Endodermal cell (in vitro differentiated cells): ENCODE results near the gene RAB3IP. TPM values are rescaled to one million over a fixed set of nuclear protein-coding genes. Genes with fewer than 3 reads are reported as not detected.

Source experiments
- DNase-seq: peaks from one replicate; pipeline ENCODE4 v3.0.0-alpha.2; 2017
- H3K27ac ChIP-seq: 2 replicates; pipeline ENCODE4 v1.5.1; 2013; ENCODE audit warnings: mild to moderate bottlenecking, low read depth, low read length, moderate library complexity
- H3K27me3 ChIP-seq: 2 replicates; pipeline ENCODE4 v1.6.1; 2013; ENCODE audit warnings: mild to moderate bottlenecking, low read length, moderate library complexity; ENCODE audit not compliant: insufficient read depth, control insufficient read depth, poor library complexity, severe bottlenecking
- H3K36me3 ChIP-seq: 2 replicates; pipeline ENCODE4 v1.7.0; 2013; ENCODE audit warnings: mild to moderate bottlenecking, low read length, moderate library complexity; ENCODE audit not compliant: control insufficient read depth, insufficient read depth
- H3K4me1 ChIP-seq: one replicate; pipeline ENCODE4 v1.7.0; 2013; ENCODE audit warnings: low read length; ENCODE audit not compliant: control insufficient read depth, insufficient read depth
- H3K4me3 ChIP-seq: 2 replicates; pipeline ENCODE4 v1.5.1; 2013; ENCODE audit warnings: mild to moderate bottlenecking, low read length, moderate library complexity
- H3K9ac ChIP-seq: 2 replicates; pipeline ENCODE4 v1.6.1; 2013; ENCODE audit warnings: mild to moderate bottlenecking, low read length, moderate library complexity; ENCODE audit not compliant: poor library complexity, severe bottlenecking; ENCODE audit errors: extremely low read depth
- H3K9me3 ChIP-seq: 2 replicates; pipeline ENCODE4 v1.6.1; 2013; ENCODE audit warnings: mild to moderate bottlenecking, low read length, moderate library complexity; ENCODE audit not compliant: control insufficient read depth
- H3K27ac Mint-ChIP-seq: 2 replicates; pipeline ENCODE4 v1.8.0; 2020; ENCODE audit warnings: mixed read lengths
- H3K27me3 Mint-ChIP-seq: 2 replicates; pipeline ENCODE4 v1.8.0; 2021; ENCODE audit warnings: mild to moderate bottlenecking, mixed read lengths; ENCODE audit not compliant: insufficient read depth
- H3K36me3 Mint-ChIP-seq: 2 replicates; pipeline ENCODE4 v1.8.0; 2020; ENCODE audit warnings: low read depth, mixed read lengths
- H3K4me1 Mint-ChIP-seq: 2 replicates; pipeline ENCODE4 v1.8.0; 2020; ENCODE audit warnings: mixed read lengths
- H3K4me3 Mint-ChIP-seq: 2 replicates; pipeline ENCODE4 v1.8.0; 2020; ENCODE audit warnings: mild to moderate bottlenecking, moderate library complexity, mixed read lengths
- H3K9me3 Mint-ChIP-seq: 2 replicates; pipeline ENCODE4 v1.8.0; 2020; ENCODE audit warnings: mild to moderate bottlenecking, mixed read lengths
- WGBS, 2 experiments: methylation state at CpG; one replicate each; pipeline versions ENCODE4 v1.1.5 to v1.1.7; 2013; ENCODE audit warnings: missing lambda C conversion rate in 2 of 2, mixed read lengths in 1 of 2; ENCODE audit not compliant: insufficient coverage in 1 of 2, insufficient read length in 1 of 2; 5-methylcytosine and 5-hydroxymethylcytosine counted together
- total RNA-seq, 2 donors: library from RNA; stranded (reverse); fragmentation: NEBNext Ultra II Directional in 1 of 2; extraction: Animal tissue kit (Norgen Biotek cat#: 25700) in 1 of 2; gene quantifications; 2 replicates in 1 of 2; 3 replicates in 1 of 2; pipeline ENCODE4 v1.2.1, GENCODE V29; 2021
- TF ChIP-seq, protein P1 (sequence below): fragments of 200-600 bp; sonication (generic); conservative IDR thresholded peaks from 2 replicates; pipeline ENCODE4 v1.5.0; 2021; ENCODE audit warnings: antibody characterized with exemption, mild to moderate bottlenecking

RAB3IP gene
- total RNA-seq, 2 donors from 2014 or later, result 48.3 to 52.8 TPM

DNA sequence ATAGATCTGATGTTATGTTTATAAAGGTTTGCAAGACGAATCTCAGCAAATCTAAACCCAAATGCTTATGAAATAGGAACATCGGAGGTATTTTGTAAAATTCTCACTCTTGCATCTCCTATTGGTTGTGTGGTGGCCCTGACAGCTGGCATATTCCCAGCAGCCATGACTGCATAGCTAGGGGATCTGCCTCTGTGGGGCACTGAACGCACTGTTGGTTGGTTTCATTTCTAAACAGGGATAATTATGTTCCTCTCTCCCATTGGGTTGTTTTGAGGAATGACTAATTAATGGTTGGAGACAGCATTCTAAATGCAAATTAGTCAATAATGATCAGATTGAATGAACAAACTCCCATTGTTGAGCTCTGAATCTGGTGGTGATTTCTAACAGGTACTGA lies 36.8 kb upstream of the RAB3IP start:
- Mint-ChIP-seq H3K27ac (no peak overlapping the region), H3K36me3 (no peaks in the 10 kb centered on the region)
- 77 to 95% methylated on average over 3 of the region's 3 CpGs for WGBS, 2 experiments

DNA sequence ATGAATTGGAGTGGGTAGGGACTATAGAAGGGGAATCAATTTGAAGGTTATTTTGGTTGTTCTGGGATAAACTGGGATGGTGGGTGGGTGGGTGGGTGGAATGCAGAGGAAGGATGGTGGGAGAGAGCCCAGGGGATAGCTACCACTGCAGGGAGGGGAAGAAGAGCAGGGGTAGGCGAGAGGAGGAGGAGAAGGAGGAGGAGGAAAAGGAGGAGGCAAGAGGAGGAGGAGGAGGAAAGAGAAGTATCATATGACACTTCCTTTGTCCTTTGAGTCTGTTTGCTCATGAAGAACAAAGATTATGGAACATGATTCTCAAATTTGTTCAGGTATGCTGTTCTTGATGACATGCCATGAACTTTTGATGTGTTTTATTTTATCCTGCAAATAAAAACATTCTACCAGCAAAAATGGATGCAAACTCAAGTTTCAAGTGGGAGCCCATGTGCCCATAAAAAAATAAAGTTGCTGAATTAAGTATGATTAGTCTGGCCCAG lies 35.5 kb upstream of the RAB3IP start:
- no peak overlapping the region for H3K27ac Mint-ChIP-seq
- Histone ChIP-seq H3K4me1 (no peaks in the 10 kb centered on the region), H3K36me3 (no peaks in the 10 kb centered on the region), H3K9ac (no peak overlapping the region), H3K9me3 (no peaks in the 10 kb centered on the region), H3K4me3 (no peak overlapping the region), H3K27ac (no peak overlapping the region), H3K27me3 (no peaks in the 10 kb centered on the region)
- no peaks in the 10 kb centered on the region for H3K4me1 Mint-ChIP-seq
- no peaks in the 10 kb centered on the region for H3K36me3 Mint-ChIP-seq
- no peak for DNase-seq
- no peaks in the 10 kb centered on the region for H3K27me3 Mint-ChIP-seq
- H3K4me3 Mint-ChIP-seq, result no peak overlapping the region
- TF ChIP-seq, protein P1, sequence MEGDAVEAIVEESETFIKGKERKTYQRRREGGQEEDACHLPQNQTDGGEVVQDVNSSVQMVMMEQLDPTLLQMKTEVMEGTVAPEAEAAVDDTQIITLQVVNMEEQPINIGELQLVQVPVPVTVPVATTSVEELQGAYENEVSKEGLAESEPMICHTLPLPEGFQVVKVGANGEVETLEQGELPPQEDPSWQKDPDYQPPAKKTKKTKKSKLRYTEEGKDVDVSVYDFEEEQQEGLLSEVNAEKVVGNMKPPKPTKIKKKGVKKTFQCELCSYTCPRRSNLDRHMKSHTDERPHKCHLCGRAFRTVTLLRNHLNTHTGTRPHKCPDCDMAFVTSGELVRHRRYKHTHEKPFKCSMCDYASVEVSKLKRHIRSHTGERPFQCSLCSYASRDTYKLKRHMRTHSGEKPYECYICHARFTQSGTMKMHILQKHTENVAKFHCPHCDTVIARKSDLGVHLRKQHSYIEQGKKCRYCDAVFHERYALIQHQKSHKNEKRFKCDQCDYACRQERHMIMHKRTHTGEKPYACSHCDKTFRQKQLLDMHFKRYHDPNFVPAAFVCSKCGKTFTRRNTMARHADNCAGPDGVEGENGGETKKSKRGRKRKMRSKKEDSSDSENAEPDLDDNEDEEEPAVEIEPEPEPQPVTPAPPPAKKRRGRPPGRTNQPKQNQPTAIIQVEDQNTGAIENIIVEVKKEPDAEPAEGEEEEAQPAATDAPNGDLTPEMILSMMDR, result no peak
- 71 to 90% methylated on average over 1 of the region's 1 CpG for WGBS, 2 experiments
- no peaks in the 10 kb centered on the region for H3K9me3 Mint-ChIP-seq

More for the DNA sequence above, 36.8 kb upstream of the RAB3IP start:
- Histone ChIP-seq H3K27me3 (no peaks in the 10 kb centered on the region), H3K36me3 (no peaks in the 10 kb centered on the region), H3K9ac (no peak overlapping the region), H3K4me1 (no peaks in the 10 kb centered on the region), H3K9me3 (no peaks in the 10 kb centered on the region), H3K27ac (no peak overlapping the region), H3K4me3 (no peak overlapping the region)
- DNase-seq, result no peak
- TF ChIP-seq, protein P1, result no peak
- Mint-ChIP-seq H3K27me3 (no peaks in the 10 kb centered on the region), H3K4me3 (no peak overlapping the region), H3K4me1 (no peaks in the 10 kb centered on the region), H3K9me3 (no peaks in the 10 kb centered on the region)

DNA sequence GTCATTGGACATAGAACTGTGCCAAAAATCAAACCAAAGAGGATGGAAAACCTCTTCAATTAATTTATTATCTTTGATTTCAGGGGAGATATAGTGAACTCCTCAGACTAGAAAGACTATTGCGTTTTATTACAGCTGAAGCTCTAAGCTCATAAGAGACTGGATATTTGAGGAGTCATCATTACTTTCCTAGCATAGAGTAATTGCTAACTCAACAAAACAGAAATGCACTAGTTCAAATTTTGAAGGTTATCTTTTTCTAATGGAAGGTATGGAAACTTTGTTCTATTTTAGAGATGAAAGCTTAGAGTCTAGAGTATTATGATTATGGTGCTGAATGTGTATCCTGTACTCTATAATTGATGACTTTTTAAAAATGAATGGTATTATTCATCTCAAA lies 34.3 kb upstream of the RAB3IP start:
- Mint-ChIP-seq H3K9me3 (no peaks in the 10 kb centered on the region), H3K4me3 (no peak overlapping the region), H3K4me1 (no peaks in the 10 kb centered on the region), H3K27ac (no peak overlapping the region), H3K27me3 (no peaks in the 10 kb centered on the region), H3K36me3 (no peaks in the 10 kb centered on the region)
- no peaks in the 10 kb centered on the region for H3K9me3 ChIP-seq
- no peak overlapping the region for H3K9ac ChIP-seq
- H3K27me3 ChIP-seq, result no peaks in the 10 kb centered on the region
- WGBS, 2 experiments, result no CpG with 5 or more reads among the region's 1 CpG
- TF ChIP-seq, protein P1, result no peak
- H3K4me3 ChIP-seq, result no peak overlapping the region
- no peak overlapping the region for H3K27ac ChIP-seq
- no peaks in the 10 kb centered on the region for H3K4me1 ChIP-seq
- no peaks in the 10 kb centered on the region for H3K36me3 ChIP-seq
- DNase-seq, result no peak
